GM12872 (cell line): Measurements from ENCODE around the gene AZU1.

ENCODE experiments used
- CTCF ChIP-seq: IDR thresholded peaks from 3 replicates; pipeline ENCODE4 v1.5.1; 2011; ENCODE audit warnings: low read depth, mild to moderate bottlenecking, low read length, moderate library complexity; ENCODE audit not compliant: insufficient read depth

Gene AZU1

GRCh38 chr19:861756-862580 is 34.3 kb downstream of the AZU1 start:
- peak; percentile 29; the same call in 1 of the 3 replicates for TF ChIP-seq CTCF

GRCh38 chr19:862581-863314 is 35.1 kb downstream of the AZU1 start:
- no peak for TF ChIP-seq CTCF

- no peak for TF ChIP-seq CTCF
These were observed 35.6 kb downstream of the AZU1 start for GRCh38 chr19:863315-863620.

- TF ChIP-seq CTCF: no peak
These were observed 39.2 kb downstream of the AZU1 start for GRCh38 chr19:866769-867300.

- no peak for TF ChIP-seq CTCF
These were observed 39.7 kb downstream of the AZU1 start for GRCh38 chr19:867301-867793.

- TF ChIP-seq CTCF: no peak
These were observed 40.3 kb downstream of the AZU1 start for GRCh38 chr19:867855-868457.
